Hindlimb muscle (tissue), 1 donor: ENCODE measurements around the gene ARG2. TPM values are rescaled to one million over a fixed set of nuclear protein-coding genes. Genes with fewer than 3 reads are reported as not detected.
A peak's percentile ranks its signal among the peaks of the same experiment; 100 is the strongest.
"Not testable (repeated sequence)": the region's sequence is repeated elsewhere in the genome, so short reads cannot be mapped to it uniquely, and the experiment has no call there.

ENCODE experiments used
- DNase-seq: peaks from one replicate; pipeline ENCODE4 v3.0.0-alpha.2; 2013
- polyA plus RNA-seq: library from polyadenylated mRNA; unstranded; fragments of 120-200 nt; gene quantifications from one replicate; pipeline ENCODE4 v1.2.1, GENCODE V29; 2013; ENCODE audit not compliant: insufficient read length

ARG2 gene
- polyA plus RNA-seq, 1 donor = 2.1 TPM

DNA sequence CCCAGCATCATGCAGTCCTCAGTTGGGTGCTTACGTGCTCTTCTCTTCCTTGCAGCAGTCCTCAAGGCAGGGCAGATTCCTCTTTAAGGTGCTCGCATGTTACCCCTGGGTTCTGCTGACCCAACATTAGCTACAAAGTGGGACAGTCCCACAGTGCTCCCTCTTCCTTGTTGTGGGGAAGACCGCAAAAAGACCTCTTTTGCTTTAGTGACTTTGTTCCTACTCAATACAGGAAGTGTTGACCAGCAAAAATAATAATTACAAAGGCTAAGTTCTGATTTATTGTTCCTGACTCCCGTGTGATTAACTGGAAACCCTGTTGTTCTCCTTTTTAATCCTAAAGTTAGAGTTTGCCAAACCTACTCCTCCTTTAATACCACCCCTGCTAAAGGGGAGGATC, 33.4 kb upstream of the ARG2 start:
- no peak for DNase-seq

DNA sequence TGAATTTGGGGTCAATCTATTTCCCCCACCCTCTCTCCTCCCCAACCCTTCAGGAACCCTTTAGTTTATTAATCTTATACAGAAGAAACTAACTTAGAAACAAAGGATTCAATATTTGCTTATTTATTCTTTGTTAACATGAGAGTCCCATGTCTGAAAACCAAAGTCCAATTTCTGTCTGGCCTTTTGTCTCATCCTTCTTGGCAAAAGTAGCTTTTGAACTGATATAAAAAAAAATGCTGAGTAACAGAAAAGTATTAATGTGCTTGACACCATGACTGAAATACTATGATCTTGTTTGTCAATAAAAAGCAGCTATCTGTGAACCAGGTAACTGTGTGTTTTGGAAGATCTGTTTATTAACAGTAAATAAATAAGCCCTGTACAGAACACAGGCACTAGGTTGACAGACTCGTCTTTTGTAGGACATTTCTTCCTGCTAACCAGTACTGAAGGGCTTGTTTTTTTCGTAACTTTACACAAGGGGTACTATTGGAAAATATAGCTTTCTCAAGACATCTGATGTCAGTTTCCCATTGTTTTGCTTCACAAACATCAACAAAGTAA, 30.4 kb upstream of the ARG2 start:
- no peak for DNase-seq

DNA sequence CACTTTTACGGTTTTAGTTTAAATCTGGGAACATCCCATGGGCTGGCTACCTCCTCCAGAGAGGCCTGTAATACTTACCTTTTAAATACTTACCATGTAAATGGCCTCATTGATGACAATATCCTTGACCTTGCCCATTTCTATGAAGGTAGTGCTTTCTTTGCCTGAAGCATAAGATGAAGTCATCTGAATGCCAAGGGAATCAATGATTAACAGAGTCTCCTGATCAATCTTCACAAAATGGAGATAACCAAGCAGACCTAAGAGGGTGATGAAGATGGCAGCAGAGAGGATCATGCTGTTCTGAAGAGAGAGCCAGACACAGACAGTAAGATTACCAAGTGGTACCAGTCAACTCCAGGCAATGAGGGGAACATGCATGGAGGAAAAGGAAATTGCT, 26.1 kb upstream of the ARG2 start:
- DNase-seq = not testable (repeated sequence)

DNA sequence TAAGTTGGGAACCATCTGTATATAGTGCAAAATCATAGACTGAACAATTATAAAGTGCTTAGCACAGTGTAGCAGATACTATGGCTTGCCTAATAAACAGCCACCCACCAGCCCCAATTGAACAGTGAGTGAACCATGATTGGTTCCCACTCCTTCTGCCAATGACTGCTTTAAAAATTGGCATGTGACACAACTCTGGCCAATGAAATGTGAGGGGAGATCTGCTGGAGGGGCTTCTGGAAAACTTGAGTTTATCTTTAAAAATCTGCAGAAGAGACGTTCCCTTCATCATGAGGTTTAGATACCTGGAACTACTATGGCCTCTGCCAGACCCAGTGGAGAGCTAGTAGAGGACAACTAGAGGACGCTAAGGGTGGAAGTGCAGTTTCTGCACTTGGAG, 24.3 kb upstream of the ARG2 start:
- DNase-seq = no peak

DNA sequence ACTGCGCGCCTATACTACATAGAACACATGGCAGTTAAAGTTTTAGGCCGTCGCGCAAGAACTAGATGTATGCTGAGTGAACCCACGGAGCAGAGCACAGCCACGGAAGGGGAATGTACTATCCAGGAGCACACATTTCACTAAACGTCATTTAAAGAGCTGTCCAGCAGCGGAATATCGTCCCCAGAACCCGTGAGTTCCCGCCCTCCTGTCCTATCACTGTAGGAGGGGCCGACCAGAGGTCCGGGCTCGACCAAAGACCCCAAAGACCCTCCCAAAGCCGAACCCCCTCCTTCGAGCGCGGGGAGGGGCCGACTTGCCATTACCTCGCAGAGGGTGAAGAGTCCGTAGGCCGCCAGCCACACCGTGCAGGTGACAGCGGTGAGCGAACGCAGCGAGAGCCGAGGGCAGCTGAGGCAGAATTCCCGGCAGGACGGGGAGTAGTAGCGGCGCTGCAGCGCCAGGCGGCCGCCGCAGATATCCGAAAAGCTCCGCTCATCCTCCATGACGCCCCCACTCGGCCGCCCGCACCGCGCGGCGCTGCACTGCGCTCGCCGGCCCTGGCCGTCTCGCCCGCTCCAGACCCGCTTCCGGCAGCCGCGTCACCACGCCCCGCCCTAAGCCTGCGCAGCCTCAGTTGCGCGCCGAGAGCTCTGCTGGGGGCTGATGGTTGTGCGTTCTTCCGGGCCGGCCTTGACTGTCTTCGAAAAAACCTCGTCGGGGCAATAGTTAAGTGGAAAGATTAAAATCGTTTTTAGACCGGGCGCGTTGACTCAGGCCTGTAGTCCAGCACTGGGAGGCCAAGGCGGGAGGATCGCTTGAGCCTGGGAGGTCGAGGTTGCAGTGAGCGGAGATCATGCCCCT, 19.8 kb upstream of the ARG2 start, which contains the start of gene PIGH:
PIGH (minus strand) TSS at position 571 of the 864 bp plus-strand sequence; CDS start at position 506, 65 bp downstream.
- peak; percentile 89 for DNase-seq

DNA sequence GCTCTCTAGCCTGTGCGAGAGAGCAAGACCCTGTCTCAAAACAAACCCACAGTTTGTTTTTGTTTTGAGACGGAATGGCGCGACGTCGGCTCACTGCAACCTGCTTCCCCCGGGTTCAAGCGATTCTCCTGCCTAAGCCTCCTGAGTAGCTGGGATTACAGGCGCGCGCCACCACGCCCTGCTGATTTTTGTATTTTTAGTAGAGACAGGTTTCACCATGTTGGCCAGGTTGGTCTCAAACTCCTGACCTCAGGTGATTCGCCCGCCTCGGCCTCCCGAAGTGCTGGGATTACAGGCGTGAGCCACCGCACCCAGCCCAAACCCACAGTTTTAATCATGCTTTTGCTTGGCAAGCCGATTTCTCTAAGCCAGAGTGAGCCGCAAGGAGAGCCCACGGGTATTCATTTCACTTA, 19.2 kb upstream of the ARG2 start:
- not testable (repeated sequence) for DNase-seq

DNA sequence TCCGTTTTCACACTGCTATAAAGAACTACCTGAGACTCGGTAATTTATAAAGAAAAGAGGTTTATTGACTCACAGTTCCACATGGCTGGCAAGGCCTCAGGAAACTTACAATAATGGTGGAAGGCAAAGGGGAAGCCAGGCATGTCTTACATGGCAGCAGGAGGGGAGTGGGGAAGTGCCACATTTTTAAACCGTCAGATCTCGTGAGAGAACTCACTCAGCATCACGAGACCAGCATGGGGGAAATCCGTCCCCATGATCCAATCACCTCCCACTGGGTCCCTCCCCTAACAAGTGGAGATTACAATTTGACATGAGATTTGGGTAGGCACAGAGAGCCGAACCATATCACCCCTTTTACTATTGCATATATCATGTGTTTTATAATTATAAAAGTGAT, 17.6 kb upstream of the ARG2 start:
- DNase-seq = no peak

DNA sequence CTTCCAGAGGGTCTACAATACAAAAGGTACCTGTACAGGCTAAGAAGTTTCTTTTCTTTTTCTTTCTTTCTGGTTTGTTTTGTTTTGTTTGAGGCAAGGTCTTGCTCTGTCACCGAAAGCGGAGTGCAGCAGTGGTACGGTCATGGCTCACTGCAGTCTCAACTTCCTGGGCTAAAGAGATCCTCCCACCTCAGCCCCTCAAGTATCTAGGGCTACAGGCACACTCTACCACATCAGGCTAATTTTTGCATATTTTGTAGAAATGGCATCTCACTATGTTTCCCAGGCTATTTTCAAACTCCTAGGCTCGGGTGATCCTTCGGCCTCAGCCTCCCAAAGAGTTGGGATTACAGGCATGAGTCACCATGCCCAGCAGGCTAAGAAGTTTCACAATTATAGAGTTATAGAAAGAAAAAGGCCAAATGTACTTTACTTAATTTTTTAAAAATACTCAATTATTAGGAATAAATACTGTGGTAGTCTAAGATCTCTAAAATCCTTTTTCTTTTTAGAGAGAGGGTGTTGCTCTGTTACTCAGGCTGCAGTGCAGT, 16.6 kb upstream of the ARG2 start:
- no peak for DNase-seq

DNA sequence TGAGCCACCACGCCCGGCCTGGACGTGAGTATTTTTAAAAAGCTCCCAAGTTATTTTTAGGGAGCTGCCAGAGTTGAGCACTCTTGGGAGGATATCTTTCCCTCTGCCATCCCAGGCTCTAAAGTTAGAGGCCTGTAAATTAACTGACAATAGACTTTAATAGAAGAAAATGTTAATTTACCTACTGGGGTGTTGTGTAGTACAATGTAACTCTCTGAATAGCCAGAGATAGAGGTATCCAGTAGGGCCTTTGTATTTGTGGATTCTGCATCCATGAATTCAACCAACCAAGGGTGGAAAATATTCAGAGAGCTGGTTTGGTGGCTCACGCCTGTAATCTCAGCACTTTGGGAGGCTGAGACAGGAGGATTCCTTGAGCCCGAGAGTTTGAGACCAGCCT, 12.1 kb upstream of the ARG2 start:
- DNase-seq = no peak

DNA sequence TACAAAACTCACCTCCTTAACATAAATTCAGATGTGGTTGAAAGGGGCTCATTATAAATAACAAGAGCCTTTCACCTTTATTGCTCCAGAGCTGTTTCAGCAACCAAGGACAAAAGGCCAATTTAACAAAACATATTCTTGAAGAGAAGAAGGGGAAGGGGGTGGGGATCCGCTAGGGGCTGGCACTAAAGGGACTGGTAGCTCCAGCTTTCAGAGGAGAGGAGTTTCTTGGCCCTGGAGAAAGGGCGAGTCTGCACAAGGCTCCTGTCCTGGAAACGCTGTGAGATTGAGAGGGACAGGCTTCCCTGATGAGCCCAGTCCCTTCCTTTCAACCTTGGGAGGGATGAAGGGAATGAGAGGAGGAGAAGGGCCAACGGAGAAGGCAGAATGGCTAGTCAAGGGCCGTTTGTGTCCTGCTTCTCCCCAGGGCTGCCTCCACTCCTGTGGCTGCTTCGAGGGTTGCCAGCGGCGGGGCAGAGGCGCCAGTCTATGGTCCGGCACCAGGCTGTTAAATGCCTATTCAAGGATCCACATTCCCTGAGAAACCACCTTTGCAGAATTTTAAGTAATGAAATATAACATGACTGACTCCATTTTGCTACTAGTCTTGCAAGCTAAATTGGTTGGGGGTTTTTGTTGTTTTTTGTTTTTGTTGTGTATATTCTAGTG, 9.9 kb upstream of the ARG2 start:
- no peak for DNase-seq

DNA sequence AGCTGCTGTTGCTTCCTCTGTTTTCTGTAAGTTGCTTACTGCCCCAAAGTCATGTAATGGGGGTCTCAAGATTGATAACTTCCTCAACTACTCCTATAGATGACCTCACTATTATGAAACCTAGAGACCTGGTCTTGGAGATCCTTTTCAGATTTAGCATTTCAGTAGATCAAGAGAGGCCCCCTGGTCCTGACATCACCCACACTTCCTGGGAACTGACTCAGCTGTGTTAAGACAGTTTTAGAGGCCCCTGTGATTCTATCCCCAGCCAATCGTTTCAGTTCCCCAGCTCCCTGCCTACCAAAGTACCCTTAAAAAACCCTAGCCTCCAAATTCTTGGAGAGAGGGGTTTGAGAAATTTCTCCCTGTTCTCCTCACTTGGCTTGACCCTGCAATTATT, 9.2 kb upstream of the ARG2 start:
- DNase-seq = no peak

DNA sequence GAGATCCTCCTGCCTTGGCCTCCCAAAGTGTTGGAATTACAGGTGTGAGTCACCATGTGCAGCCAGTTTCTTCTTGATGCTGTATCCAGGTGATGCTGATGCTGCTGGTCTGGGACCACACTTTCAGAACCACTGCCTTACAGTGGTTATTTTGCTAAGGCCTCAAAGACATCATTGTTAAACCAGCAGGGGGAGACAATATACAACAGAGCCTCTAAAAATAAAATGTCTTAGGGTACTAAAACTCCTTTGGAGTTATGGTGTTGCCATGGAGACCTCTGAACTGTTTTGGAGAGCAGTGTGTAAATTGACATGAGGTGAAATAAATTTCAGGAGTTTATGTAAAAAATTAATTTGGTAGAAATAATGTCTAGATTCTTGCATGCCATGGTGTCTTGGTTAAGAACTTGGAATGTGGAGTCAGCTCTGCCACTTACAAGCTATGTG, 1.1 kb upstream of the ARG2 start:
- peak; percentile 63 for DNase-seq

DNA sequence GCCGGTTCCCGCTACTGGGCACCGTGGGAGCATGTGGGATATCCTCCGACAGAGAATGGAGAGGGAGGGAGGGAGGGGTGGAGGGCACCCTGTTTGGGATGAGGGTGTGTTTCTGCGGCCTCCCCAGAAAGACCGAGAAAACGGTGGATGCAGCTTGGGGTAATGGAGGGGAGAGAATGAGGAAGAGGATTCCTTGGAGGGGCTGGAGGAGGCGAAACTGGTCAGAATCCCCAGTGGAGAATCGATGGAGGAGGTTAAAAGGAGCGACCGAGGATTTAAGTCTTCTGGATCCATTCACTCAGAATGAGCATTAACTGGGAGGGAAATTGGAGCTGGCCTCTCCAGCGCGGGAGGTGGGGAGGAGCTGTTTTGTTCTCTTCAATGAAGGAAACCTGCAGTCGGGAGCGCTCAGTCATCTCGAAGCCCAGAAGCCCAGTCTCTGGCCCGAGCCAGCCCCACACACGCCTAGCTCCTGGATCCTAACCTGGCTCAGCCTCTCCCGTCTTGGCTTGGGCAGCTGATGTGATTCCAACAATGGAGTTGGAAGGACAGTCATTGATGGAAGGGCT, 581 bp downstream of the ARG2 start:
- DNase-seq = no peak

DNA sequence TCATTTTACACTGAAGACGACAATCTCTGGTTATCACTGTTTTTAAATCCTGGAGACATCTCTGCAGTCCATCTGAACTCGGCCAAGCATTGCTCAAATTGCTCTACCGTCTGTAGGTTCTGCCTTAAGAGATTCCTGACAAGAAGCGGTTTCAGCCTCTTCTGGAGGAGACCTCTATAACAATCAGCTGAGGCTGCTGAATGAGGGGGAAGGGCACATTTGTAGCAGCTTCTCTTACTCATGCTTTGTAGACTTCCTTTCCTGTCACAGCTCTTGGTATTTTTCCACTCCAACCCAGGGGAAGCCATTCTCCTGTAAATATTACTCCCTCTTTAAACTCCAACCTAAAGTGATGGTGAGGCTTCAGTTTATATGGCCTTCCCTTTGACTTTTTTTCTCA, 3.0 kb downstream of the ARG2 start:
- no peak for DNase-seq

DNA sequence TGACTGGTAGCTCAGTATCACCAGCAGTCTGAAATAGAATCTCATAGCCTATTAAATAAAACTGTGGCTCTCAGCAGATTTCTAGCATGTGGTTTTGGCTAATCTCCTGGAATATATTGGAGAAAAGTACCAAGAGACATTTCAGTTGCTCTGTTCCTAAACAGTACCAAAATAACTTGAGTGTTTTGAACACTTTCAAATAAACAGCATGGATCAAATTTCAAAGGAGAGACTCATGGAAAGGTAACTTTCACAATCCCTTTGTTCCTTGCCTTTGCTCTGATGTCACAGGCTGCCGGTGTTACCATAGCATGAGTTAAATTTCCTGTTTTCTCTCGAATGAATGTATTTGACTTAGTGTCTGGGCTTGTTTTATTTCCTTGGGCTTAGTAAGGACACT, 3.4 kb downstream of the ARG2 start:
- no peak for DNase-seq

DNA sequence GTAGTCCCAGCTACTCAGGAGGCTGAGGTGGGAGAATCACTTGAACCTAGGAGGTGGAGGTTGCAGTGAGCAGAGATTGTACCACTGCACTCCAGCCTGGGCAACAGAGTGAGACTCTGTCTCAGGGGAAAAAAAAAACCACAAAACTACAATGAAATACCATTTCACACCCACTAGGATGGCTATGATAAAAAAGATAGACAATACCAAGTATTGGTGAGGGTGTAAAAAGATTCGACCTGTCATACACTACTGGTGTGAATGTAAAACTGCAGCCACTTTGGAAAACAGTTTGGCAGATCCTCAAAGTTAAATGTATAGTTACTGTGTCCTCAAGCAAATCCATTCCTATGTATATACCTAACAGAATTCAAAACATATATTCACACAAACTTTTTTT, 6.4 kb downstream of the ARG2 start:
- DNase-seq = not testable (repeated sequence)

DNA sequence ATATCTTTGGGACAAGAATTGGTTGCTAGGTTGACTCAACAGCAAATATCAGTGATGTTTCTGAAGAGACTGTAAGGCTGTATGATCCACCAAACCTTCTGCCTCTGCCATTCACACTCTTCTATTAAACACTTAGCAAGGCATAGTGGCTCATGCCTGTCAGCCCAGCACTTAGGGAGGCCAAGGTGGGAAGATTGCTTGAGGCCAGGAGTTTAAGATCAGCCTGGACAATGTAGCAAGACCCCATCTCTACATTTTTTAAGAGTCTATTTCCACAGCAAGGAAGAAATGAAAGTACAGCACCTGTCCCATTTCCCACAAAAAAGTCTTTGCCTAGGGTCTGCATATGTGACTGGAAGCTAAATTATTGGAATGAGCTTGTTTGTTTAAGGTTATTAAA, 7.8 kb downstream of the ARG2 start:
- DNase-seq = no peak

DNA sequence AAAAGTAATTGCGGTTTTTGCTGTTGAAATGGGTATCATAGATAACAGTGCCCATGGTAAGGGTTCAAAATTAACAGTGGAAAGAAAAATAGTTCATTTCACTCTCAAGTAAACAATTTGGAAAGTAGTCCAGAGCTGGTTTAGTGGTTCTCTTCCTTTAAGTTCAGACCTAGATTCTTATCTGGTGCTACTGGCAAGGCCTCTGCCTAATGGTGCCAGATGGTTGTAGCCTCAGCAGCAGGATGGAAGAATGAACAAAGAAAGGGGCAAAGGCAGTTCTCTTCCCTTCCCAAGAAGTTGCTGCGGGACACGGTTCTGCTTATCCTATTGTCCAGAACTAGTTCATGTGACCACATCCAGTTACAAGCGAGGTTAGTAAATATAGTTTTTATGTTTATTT, 10.5 kb downstream of the ARG2 start:
- DNase-seq = no peak

DNA sequence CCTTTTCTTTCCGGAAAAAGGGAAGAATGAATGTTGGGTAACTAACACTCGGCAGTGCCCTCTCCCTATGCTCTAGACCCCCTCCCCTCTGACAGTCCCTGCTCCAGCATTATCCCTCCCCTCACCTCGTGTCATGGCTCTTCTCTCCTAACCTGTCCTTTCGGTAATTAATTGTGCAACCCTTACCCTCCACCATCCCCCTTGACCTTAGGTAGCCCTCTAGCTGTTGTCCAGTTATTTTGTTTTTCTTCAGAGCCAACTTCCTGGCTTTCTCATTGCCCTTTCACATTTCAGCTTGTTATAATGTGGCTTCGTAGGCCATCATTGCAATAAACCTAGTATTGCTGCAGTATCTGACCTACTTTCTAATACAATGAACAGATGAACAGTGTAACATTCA, 11.2 kb downstream of the ARG2 start:
- no peak for DNase-seq

DNA sequence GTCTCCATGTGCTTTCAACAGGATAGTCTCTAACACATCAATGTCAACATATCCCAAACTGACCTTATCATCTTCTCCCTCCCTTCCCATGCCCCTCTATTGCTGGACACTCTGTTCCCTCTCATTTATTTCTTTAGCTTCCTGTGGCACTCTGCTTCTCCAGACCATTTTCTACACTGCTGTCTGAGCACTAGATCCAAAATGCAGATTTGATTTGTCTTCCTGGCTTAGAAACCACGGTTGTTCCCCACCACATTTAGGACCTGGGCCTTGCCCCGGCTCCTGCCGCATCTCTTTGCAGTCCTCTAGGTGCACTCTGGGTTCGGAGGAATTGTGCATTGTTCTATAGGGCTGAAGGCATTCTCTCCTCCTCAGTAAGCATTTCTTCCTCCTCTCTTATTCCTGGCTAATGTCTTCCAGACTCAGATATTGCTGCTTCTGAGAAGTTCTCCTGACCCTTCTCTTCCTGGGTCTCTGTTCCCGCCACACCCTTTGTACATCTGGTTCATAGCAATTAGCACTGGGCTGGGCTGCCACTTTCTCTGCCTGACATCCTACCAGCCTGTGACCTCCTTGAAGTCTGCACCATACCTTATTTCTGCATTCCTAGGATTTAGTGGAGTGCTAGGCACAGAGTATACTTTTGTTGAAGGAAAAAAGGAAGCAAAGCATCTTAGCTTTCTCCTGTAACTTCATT, 13.9 kb downstream of the ARG2 start:
- DNase-seq = no peak

DNA sequence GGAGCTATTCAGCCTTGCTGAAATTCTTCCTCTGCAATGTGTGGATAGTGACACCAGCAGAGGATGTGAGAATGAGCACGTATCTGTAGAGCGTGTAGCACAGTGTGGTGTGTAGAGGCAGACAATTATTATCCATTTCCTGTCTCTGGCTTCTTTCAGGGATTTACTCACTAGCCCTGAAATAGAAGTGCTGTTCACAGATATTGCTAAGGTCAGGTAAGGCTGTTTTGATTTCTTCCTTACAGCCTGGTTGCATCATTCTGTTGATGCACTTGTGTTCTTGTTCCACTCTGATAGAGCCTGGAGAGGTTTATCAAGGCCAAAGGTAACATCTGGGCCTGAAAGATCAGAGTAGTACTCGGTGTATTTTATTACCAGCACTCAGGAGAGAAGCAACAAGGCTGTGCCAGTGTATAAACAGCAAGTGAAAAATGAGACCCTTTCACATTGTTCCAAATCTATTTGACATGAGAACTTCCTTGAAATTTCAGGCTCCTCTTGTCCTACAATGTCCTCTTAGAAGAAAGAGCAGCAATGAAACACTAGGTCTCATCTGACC, 16.7 kb downstream of the ARG2 start:
- DNase-seq = no peak

DNA sequence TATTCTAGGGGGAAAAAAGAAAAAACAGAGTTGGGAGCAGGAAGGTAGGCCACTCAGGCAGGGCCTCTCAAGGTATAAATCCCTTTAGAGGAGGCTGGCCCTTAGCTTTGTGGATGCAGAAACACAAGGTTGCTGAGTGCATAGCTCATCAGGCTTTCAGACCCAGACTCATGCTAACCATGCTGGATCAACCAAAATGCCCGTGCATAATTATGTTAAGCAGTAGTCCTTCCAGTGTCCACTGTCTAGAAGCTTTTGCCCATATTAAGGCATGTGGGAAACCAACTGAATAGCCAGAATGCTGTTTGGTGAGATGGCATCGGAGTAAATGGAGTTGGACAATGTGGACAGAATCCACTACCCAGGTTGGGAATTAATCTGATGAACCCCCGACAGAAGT, 18.9 kb downstream of the ARG2 start:
- no peak for DNase-seq
